Kidney (tissue), 14 donors: ENCODE data around the gene BRAP. TPM values are rescaled to one million over a fixed set of nuclear protein-coding genes. Genes with fewer than 3 reads are reported as not detected.

Experiments
- DNase-seq, 5 donors: peaks; one replicate each; pipeline ENCODE4 v3.0.0-alpha.2; 2013 to 2020
- FAIRE-seq: peaks from 2 replicates; lab custom pipeline; 2012; peaks lifted over from hg19 to GRCh38; lab: Jason Lieb, UNC
- H3K27ac ChIP-seq, 2 donors: one replicate each; pipeline ENCODE4 v1.7.0; 2013; ENCODE audit warnings: low read depth in 2 of 2, low read length in 2 of 2, inconsistent platforms in 1 of 2
- H3K27me3 ChIP-seq: one replicate; pipeline ENCODE4 v1.7.1; 2013; ENCODE audit warnings: low read length, inconsistent platforms; ENCODE audit not compliant: control insufficient read depth, insufficient read depth
- H3K36me3 ChIP-seq, 3 donors: one replicate each; pipeline versions ENCODE4 v1.7.0 to v1.7.1; 2013; ENCODE audit warnings: low read length in 3 of 3, control low read depth in 1 of 3, inconsistent platforms in 1 of 3; ENCODE audit not compliant: insufficient read depth in 3 of 3, control insufficient read depth in 2 of 3
- H3K4me1 ChIP-seq, 3 donors: one replicate each; pipeline versions ENCODE4 v1.7.0 to v1.7.1; 2013; ENCODE audit warnings: low read length in 3 of 3, inconsistent platforms in 1 of 3, low read depth in 1 of 3; ENCODE audit not compliant: control insufficient read depth in 2 of 3, insufficient read depth in 2 of 3
- H3K4me3 ChIP-seq, 3 donors: one replicate each; pipeline versions ENCODE4 v1.7.0 to v1.8.1; 2013; ENCODE audit warnings: low read length in 3 of 3, control low read depth in 1 of 3, inconsistent platforms in 1 of 3
- H3K9ac ChIP-seq, 3 donors: one replicate each; pipeline versions ENCODE4 v1.7.0 to v1.7.1; 2013; ENCODE audit warnings: low read length in 3 of 3, control low read depth in 1 of 3, inconsistent platforms in 1 of 3
- H3K9me3 ChIP-seq, 3 donors: one replicate each; pipeline versions ENCODE4 v1.7.0 to v1.7.1; 2013; ENCODE audit warnings: low read length in 3 of 3, control low read depth in 1 of 3, inconsistent platforms in 1 of 3; ENCODE audit not compliant: control insufficient read depth in 2 of 3, insufficient read depth in 1 of 3
- CTCF ChIP-seq: IDR thresholded peaks from 3 replicates; pipeline ENCODE4 v1.5.1; 2012; ENCODE audit warnings: mild to moderate bottlenecking, moderate library complexity, borderline replicate concordance; ENCODE audit not compliant: insufficient read depth; ENCODE audit errors: extremely low read depth
- intact Hi-C: fragments of 100-400 bp; cut with DNase I; formaldehyde crosslinking; loops from one replicate; pipeline ENCODE4 v1.11.1; 2022
- polyA plus RNA-seq: library from polyadenylated mRNA; stranded (reverse); fragments of 350-450 nt; fragmentation: Illumina TruSeq; extraction: RNeasy Lipid Tissue Mini Kit (QIAGEN cat#74804); gene quantifications from one replicate; pipeline ENCODE4 v1.2.3, GENCODE V29; 2014; ENCODE audit warnings: low read depth, low replicate concordance; ENCODE audit not compliant: insufficient read depth
- total RNA-seq: library from RNA; stranded (reverse); fragmentation: NEBNext Ultra II Directional; extraction: Animal tissue kit (Norgen Biotek cat#: 25700); gene quantifications from one replicate; pipeline ENCODE4 v1.2.1, GENCODE V29; 2021
- donor health status: control.
- donor health status: control.
- donor health status: control.
- donor health status: control.
- donor health status: control.
- donor health status: DM: yes; HTN: yes; CAD: no.
- donor health status: Normal renal cell carcinoma (clear cell type).

The BRAP gene
- total and polyA plus RNA-seq, 2 donors from 2014 or later, result 9.6 to 17.2 TPM

DNA sequence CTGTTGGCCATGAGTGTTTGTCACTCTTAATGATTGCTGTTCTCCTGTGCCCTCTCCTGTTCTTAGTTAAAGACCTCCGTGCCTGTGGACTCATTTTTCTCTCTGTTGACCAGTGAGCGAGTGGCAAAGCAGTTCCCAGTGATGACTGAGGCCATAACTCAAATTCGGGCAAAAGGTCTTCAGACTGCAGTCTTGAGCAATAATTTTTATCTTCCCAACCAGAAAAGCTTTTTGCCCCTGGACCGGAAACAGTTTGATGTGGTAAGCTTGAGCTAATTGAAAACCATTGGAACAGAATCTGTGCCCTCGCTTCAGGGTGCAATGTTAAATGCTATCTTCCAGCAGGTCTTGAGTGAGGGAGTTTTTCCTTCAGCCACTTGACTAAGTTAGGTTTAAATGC, 19.9 kb upstream of the BRAP start:
- Histone ChIP-seq H3K4me3 (no peak overlapping the region), H3K9me3 (no peaks in the 10 kb centered on the region), H3K4me1 (peaks cover 0 to 2% (median 0%) of the 10 kb centered on the region in 3 donors), H3K36me3 (peaks cover 2 to 31% (median 22%) of the 10 kb centered on the region in 3 donors), H3K27me3 (no peaks in the 10 kb centered on the region), H3K9ac (no peak overlapping the region), H3K27ac (no peak overlapping the region)
- no peak for DNase-seq
- no peak for TF ChIP-seq CTCF
- intact Hi-C loops, result no loop called here
- no peak for FAIRE-seq

DNA sequence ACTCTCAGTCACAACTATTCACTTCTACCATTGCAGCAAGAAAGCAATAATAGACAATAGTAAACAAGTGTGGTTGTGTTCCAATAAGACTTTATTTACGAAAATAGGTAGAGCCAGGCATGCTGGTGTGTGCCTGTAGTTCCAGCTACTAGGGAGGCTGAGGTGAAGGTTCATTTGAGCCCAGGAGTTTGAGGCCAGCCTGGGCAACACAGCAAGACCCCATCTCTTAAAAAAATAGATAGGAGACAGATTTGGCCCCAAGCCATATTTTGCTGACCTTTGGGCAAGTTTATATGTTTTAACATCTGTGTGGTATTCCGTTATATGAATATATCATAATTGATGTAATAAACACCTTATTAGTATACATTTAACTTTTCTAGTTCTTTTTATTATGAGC, 14.2 kb upstream of the BRAP start:
- no peak for TF ChIP-seq CTCF
- no peak overlapping the region for H3K27ac ChIP-seq
- no peak for DNase-seq
- H3K9ac ChIP-seq, result no peak overlapping the region
- no peaks in the 10 kb centered on the region for H3K4me1 ChIP-seq
- H3K36me3 ChIP-seq, result peaks cover 2 to 19% (median 9%) of the 10 kb centered on the region in 3 donors
- no peak for FAIRE-seq
- H3K4me3 ChIP-seq, result no peak overlapping the region
- intact Hi-C loops, result no loop called here
- H3K9me3 ChIP-seq, result no peaks in the 10 kb centered on the region
- H3K27me3 ChIP-seq, result no peaks in the 10 kb centered on the region

GRCh38 chr12:111693818-111694217, 8.1 kb upstream of the BRAP start:
- H3K27ac ChIP-seq, result no peak overlapping the region
- H3K4me1 ChIP-seq, result no peaks in the 10 kb centered on the region
- H3K27me3 ChIP-seq, result no peaks in the 10 kb centered on the region
- TF ChIP-seq CTCF, result no peak
- FAIRE-seq (no peak), DNase-seq (no peak)
- no peak overlapping the region for H3K4me3 ChIP-seq
- H3K9ac ChIP-seq, result no peak overlapping the region
- peaks cover 0 to 24% (median 18%) of the 10 kb centered on the region in 3 donors for H3K36me3 ChIP-seq
- H3K9me3 ChIP-seq, result no peaks in the 10 kb centered on the region
- intact Hi-C loops, result no loop called here
